Activated CD4-positive, alpha-beta T cell treated with anti-CD3 and anti-CD28 coated beads, Interleukin-2, amount 10 ng/mL, durations not matched to agents 24 days and 14 days (primary cell): Measurements from ENCODE around the gene WWC2. TPM values are rescaled to one million over a fixed set of nuclear protein-coding genes. Genes with fewer than 3 reads are reported as not detected.

Source experiments
- DNase-seq: peaks from one replicate; pipeline ENCODE4 v3.0.0; 2022
- H3K27ac Mint-ChIP-seq: one replicate; pipeline ENCODE4 v1.8.0; 2022; ENCODE audit warnings: mild to moderate bottlenecking, mixed read lengths
- H3K27me3 Mint-ChIP-seq: one replicate; pipeline ENCODE4 v1.8.0; 2022; ENCODE audit warnings: mixed read lengths
- H3K36me3 Mint-ChIP-seq: one replicate; pipeline ENCODE4 v1.8.0; 2022; ENCODE audit warnings: low read depth, mild to moderate bottlenecking, mixed read lengths
- H3K4me1 Mint-ChIP-seq: one replicate; pipeline ENCODE4 v1.8.0; 2021; ENCODE audit warnings: mixed read lengths
- H3K4me3 Mint-ChIP-seq: one replicate; pipeline ENCODE4 v1.8.0; 2022; ENCODE audit warnings: mild to moderate bottlenecking, moderate library complexity, mixed read lengths
- H3K9me3 Mint-ChIP-seq: one replicate; pipeline ENCODE4 v1.8.0; 2021; ENCODE audit warnings: mixed read lengths
- intact Hi-C: fragments of 100-400 bp; cut with micrococcal nuclease; formaldehyde crosslinking; loops from one replicate; pipeline ENCODE4 v1.15.1; 2023
- total RNA-seq: library from RNA; stranded (reverse); gene quantifications from 2 replicates; pipeline ENCODE4 v1.2.3, GENCODE V29; 2022

WWC2 gene
- total RNA-seq, 1 donor from 2014 or later, result 0.40 TPM

- no peak for DNase-seq
- Mint-ChIP-seq H3K36me3 (no peaks in the 10 kb centered on the region), H3K9me3 (no peaks in the 10 kb centered on the region), H3K27me3 (peaks cover 6% of the 10 kb centered on the region), H3K4me1 (no peaks in the 10 kb centered on the region), H3K4me3 (no peak overlapping the region), H3K27ac (no peak overlapping the region)
- intact Hi-C loops, result no loop called here
Observed at GRCh38 chr4:183240581-183241321, 141.7 kb downstream of the WWC2 start.

- DNase-seq, result no peak
- Mint-ChIP-seq H3K36me3 (no peaks in the 10 kb centered on the region), H3K9me3 (no peaks in the 10 kb centered on the region), H3K4me3 (no peak overlapping the region), H3K27me3 (peaks cover 6% of the 10 kb centered on the region), H3K4me1 (no peaks in the 10 kb centered on the region), H3K27ac (no peak overlapping the region)
- intact Hi-C loops, result no loop called here
Observed at GRCh38 chr4:183241322-183241640, 142.2 kb downstream of the WWC2 start.

GRCh38 chr4:183241721-183242151, 142.7 kb downstream of the WWC2 start:
- H3K9me3 Mint-ChIP-seq, result no peaks in the 10 kb centered on the region
- H3K27ac Mint-ChIP-seq, result no peak overlapping the region
- peaks cover 6% of the 10 kb centered on the region for H3K27me3 Mint-ChIP-seq
- no peak overlapping the region for H3K4me3 Mint-ChIP-seq
- H3K4me1 Mint-ChIP-seq, result no peaks in the 10 kb centered on the region
- intact Hi-C loops, result no loop called here
- no peaks in the 10 kb centered on the region for H3K36me3 Mint-ChIP-seq
- DNase-seq, result no peak

- Mint-ChIP-seq H3K9me3 (no peaks in the 10 kb centered on the region), H3K4me1 (no peaks in the 10 kb centered on the region), H3K4me3 (no peak overlapping the region), H3K27ac (no peak overlapping the region), H3K27me3 (peaks cover 6% of the 10 kb centered on the region), H3K36me3 (no peaks in the 10 kb centered on the region)
- no peak for DNase-seq
- intact Hi-C loops, result no loop called here
Observed at GRCh38 chr4:183242291-183242690, 143.2 kb downstream of the WWC2 start.

- DNase-seq, result no peak
Observed at GRCh38 chr4:183244019-183244418, 145.0 kb downstream of the WWC2 start.

GRCh38 chr4:183244506-183244905, 145.4 kb downstream of the WWC2 start:
- intact Hi-C loops, result no loop called here
- H3K36me3 Mint-ChIP-seq, result no peaks in the 10 kb centered on the region
- DNase-seq, result no peak
- no peaks in the 10 kb centered on the region for H3K4me1 Mint-ChIP-seq
- no peak overlapping the region for H3K27ac Mint-ChIP-seq
- H3K4me3 Mint-ChIP-seq, result no peak overlapping the region
- H3K9me3 Mint-ChIP-seq, result no peaks in the 10 kb centered on the region
- H3K27me3 Mint-ChIP-seq, result peaks cover 9% of the 10 kb centered on the region

More at GRCh38 chr4:183244019-183244418, 145.0 kb downstream of the WWC2 start:
- no peak overlapping the region for H3K27ac Mint-ChIP-seq
- no peaks in the 10 kb centered on the region for H3K36me3 Mint-ChIP-seq
- H3K27me3 Mint-ChIP-seq, result peaks cover 9% of the 10 kb centered on the region
- intact Hi-C loops, result no loop called here
- no peak overlapping the region for H3K4me3 Mint-ChIP-seq
- H3K9me3 Mint-ChIP-seq, result no peaks in the 10 kb centered on the region
- no peaks in the 10 kb centered on the region for H3K4me1 Mint-ChIP-seq

- intact Hi-C loops, result no loop called here
- Mint-ChIP-seq H3K36me3 (no peaks in the 10 kb centered on the region), H3K27ac (no peak overlapping the region), H3K27me3 (peaks cover 8% of the 10 kb centered on the region), H3K9me3 (no peaks in the 10 kb centered on the region), H3K4me1 (no peaks in the 10 kb centered on the region), H3K4me3 (no peak overlapping the region)
- no peak for DNase-seq
Observed at GRCh38 chr4:183248201-183248600, 149.1 kb downstream of the WWC2 start.

- Mint-ChIP-seq H3K4me1 (no peaks in the 10 kb centered on the region), H3K36me3 (no peaks in the 10 kb centered on the region), H3K9me3 (no peaks in the 10 kb centered on the region), H3K27ac (no peak overlapping the region), H3K27me3 (peaks cover 8% of the 10 kb centered on the region), H3K4me3 (no peak overlapping the region)
- DNase-seq, result no peak
- intact Hi-C loops, result no loop called here
Observed at GRCh38 chr4:183249854-183250253, 150.8 kb downstream of the WWC2 start.

- H3K4me1 Mint-ChIP-seq, result no peaks in the 10 kb centered on the region
- no peaks in the 10 kb centered on the region for H3K9me3 Mint-ChIP-seq
- no peak overlapping the region for H3K4me3 Mint-ChIP-seq
- intact Hi-C loops, result no loop called here
- DNase-seq, result no peak
- no peak overlapping the region for H3K27ac Mint-ChIP-seq
- no peaks in the 10 kb centered on the region for H3K36me3 Mint-ChIP-seq
- H3K27me3 Mint-ChIP-seq, result peaks cover 8% of the 10 kb centered on the region
Observed at GRCh38 chr4:183250831-183251230, 151.8 kb downstream of the WWC2 start.

- intact Hi-C loops, result no loop called here
- no peaks in the 10 kb centered on the region for H3K4me1 Mint-ChIP-seq
- H3K9me3 Mint-ChIP-seq, result no peaks in the 10 kb centered on the region
- no peak overlapping the region for H3K27ac Mint-ChIP-seq
- H3K36me3 Mint-ChIP-seq, result no peaks in the 10 kb centered on the region
- DNase-seq, result no peak
- H3K4me3 Mint-ChIP-seq, result no peak overlapping the region
- H3K27me3 Mint-ChIP-seq, result peaks cover 8% of the 10 kb centered on the region
Observed at GRCh38 chr4:183252959-183253358, 153.9 kb downstream of the WWC2 start.

- intact Hi-C loops, result no loop called here
- DNase-seq, result no peak
- no peak overlapping the region for H3K4me3 Mint-ChIP-seq
- H3K9me3 Mint-ChIP-seq, result no peaks in the 10 kb centered on the region
- no peak overlapping the region for H3K27ac Mint-ChIP-seq
- no peaks in the 10 kb centered on the region for H3K4me1 Mint-ChIP-seq
- peaks cover 7% of the 10 kb centered on the region for H3K27me3 Mint-ChIP-seq
- H3K36me3 Mint-ChIP-seq, result no peaks in the 10 kb centered on the region
Observed at GRCh38 chr4:183253451-183253850, 154.4 kb downstream of the WWC2 start.

- intact Hi-C loops, result no loop called here
- H3K36me3 Mint-ChIP-seq, result no peaks in the 10 kb centered on the region
- no peak for DNase-seq
- no peaks in the 10 kb centered on the region for H3K4me1 Mint-ChIP-seq
- H3K9me3 Mint-ChIP-seq, result no peaks in the 10 kb centered on the region
- H3K27me3 Mint-ChIP-seq, result peaks cover 8% of the 10 kb centered on the region
- H3K27ac Mint-ChIP-seq, result no peak overlapping the region
- no peak overlapping the region for H3K4me3 Mint-ChIP-seq
Observed at GRCh38 chr4:183254162-183254561, 155.1 kb downstream of the WWC2 start.

- H3K36me3 Mint-ChIP-seq, result no peaks in the 10 kb centered on the region
- no peaks in the 10 kb centered on the region for H3K4me1 Mint-ChIP-seq
Observed at GRCh38 chr4:183255487-183255886, 156.4 kb downstream of the WWC2 start.

GRCh38 chr4:183256343-183256742, 157.3 kb downstream of the WWC2 start:
- intact Hi-C loops, result no loop called here
- no peak overlapping the region for H3K4me3 Mint-ChIP-seq
- no peak for DNase-seq
- no peaks in the 10 kb centered on the region for H3K36me3 Mint-ChIP-seq
- peaks cover 8% of the 10 kb centered on the region for H3K27me3 Mint-ChIP-seq
- H3K9me3 Mint-ChIP-seq, result no peaks in the 10 kb centered on the region
- no peak overlapping the region for H3K27ac Mint-ChIP-seq
- H3K4me1 Mint-ChIP-seq, result no peaks in the 10 kb centered on the region

More at GRCh38 chr4:183255487-183255886, 156.4 kb downstream of the WWC2 start:
- H3K27me3 Mint-ChIP-seq, result peaks cover 8% of the 10 kb centered on the region
- intact Hi-C loops, result no loop called here
- no peaks in the 10 kb centered on the region for H3K9me3 Mint-ChIP-seq
- H3K27ac Mint-ChIP-seq, result no peak overlapping the region
- no peak for DNase-seq
- H3K4me3 Mint-ChIP-seq, result no peak overlapping the region

GRCh38 chr4:183256756-183257385, 157.8 kb downstream of the WWC2 start:
- H3K27ac Mint-ChIP-seq, result no peak overlapping the region
- H3K9me3 Mint-ChIP-seq, result no peaks in the 10 kb centered on the region
- no peak overlapping the region for H3K4me3 Mint-ChIP-seq
- intact Hi-C loops, result no loop called here
- DNase-seq, result peak; percentile 79
- H3K4me1 Mint-ChIP-seq, result no peaks in the 10 kb centered on the region
- H3K27me3 Mint-ChIP-seq, result peaks cover 8% of the 10 kb centered on the region
- no peaks in the 10 kb centered on the region for H3K36me3 Mint-ChIP-seq
